GM19397 (cell line): ENCODE results near the gene MFSD12.

Experiments
- ATAC-seq: cut with Tn5 transposase; IDR thresholded peaks from one replicate; pipeline ENCODE4 v1.9.1; 2021; ENCODE audit warnings: mild to moderate bottlenecking, moderate library complexity; ENCODE audit not compliant: unreplicated experiment

Gene MFSD12

DNA sequence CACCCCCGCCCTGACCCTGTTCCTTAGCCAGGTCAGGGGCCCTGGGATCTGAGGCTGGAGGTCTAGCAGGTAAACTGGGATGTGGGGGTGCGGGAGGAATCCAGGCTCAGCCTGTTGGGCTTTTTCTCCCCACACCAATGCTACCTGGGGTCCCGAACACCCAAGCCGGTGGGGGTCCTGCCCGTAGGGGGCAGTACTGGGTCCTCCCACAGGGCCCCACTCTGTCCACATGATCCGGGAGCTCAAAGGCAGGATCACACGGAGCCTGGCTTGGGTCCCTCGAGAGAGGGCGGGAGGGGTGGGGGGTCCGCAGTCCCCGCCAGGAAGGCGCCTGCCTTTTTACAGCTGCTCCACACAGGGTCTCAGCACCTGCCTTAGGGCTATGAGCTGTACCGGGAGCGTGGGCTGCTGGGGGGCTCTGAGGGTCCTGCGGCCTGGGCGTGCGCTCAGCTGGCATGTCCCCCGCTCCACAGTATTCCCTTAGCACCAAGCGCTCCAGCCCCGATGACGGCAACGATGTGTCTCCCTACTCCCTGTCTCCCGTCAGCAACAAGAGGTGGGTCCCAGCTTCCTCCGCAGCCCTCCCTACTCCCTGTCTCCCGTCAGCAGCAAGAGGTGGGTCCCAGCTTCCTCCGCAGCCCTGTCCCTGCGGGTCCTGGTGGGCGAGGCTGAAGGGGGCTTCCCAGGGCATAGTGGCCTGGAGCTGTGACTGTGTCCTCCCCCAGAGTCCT, 30.7 kb downstream of the MFSD12 start:
- no peak for ATAC-seq

DNA sequence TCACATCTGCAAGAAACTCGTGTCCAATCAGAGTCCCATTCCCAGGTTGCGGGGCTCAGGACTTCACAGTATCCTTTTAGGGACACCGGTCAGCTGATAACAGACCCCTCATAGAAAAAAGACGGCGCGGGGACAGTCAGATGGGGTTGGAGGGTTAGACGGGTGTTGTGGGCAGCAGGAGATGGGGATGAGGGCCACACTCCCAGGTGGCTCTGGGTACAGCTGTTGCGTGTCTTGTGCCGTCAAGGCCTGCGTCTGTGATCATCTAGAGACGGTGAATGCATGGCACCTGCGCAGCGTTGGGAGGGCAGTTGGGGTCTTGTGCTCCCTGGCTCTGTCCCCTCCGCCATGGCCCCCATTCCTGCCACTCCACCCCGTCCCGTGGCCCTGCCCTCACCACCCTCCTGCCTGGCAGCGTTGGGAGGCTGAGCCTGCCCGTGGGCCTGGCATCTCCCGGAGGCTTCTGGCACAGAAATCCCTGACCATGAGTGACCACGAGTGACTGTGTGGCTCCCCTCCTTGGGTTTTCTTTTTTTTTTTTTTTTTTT, 32.4 kb downstream of the MFSD12 start:
- ATAC-seq: no peak

GRCh38 chr19:3524078-3524842, 33.1 kb downstream of the MFSD12 start:
- ATAC-seq: no peak

- no peak for ATAC-seq
These were observed 33.9 kb downstream of the MFSD12 start for GRCh38 chr19:3523361-3524077.

- no peak for ATAC-seq
These were observed 34.7 kb downstream of the MFSD12 start for GRCh38 chr19:3522421-3523360.

- ATAC-seq: no peak
These were observed 36.3 kb downstream of the MFSD12 start for GRCh38 chr19:3521104-3521445.

- no peak for ATAC-seq
These were observed 37.0 kb downstream of the MFSD12 start for GRCh38 chr19:3520166-3521103.

DNA sequence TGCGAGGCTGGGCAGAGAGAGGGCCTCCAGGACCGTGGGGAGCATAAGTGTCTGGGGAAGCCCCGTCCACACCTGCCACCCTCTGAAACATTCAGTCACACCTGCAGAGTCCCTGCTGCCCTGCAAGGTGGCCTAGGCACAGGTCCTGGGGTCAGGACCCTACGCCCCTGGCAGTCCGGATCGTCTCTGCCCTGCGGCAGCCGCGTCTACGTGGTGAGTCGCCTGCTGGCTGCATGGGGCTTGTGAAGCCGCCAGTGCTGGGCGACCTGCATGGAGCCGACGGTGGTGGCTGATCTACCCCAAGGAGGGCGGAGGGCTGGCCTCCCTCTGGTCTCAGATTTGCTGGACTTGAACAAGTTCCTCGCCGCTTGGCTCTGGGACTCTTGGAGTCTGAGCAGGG, 38.3 kb downstream of the MFSD12 start:
- ATAC-seq: no peak

GRCh38 chr19:3518659-3519058, 38.7 kb downstream of the MFSD12 start:
- no peak for ATAC-seq

DNA sequence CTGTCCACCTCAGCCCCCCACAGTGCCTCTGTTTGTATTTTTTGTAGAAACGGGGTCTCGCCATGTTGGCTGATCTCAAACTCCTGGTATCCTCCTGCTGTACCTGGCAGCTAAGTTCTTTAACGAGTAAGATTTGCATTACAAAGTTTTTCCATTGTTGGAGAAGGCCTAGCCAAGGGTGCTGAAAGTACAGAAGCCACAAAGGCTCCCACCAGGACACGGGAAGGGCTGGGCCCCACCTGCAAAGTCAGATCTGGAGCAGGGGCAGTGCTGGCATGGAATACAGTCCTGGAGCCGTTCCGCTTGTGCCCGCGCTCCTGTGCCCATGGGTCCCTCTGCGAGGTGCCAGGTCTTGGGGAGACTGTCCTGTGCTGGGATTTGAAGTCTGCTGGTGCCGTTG, 39.1 kb downstream of the MFSD12 start:
- ATAC-seq: no peak

GRCh38 chr19:3517638-3518037, 39.7 kb downstream of the MFSD12 start:
- no peak for ATAC-seq

- ATAC-seq: no peak
These were observed 40.6 kb downstream of the MFSD12 start for GRCh38 chr19:3516675-3517207.

DNA sequence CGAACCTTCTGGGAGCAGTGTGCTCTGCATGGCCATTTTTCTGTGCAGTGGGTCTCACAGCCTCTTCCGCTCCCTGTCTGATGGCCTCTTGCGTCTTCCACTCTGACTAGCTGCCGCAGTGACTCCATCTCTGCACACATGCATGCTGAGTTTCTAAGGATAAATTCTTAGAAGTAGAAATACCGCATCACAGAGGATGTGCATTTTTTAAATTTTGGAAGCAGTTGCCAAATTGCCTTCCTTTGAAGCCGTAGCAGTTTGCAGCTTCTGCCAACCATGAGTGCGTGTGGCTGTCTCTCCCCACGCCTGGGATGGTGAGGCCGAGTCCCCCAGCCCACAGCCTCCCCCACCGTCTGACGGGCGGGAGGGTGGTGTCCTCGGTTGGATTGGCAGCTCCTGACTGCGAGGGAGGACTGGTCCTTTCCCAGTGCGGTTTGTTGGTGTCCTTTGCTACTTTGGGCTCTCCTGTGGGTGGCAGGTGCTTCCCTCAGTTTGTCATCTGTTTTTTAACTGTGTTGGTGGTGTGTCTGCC, 41.4 kb downstream of the MFSD12 start:
- ATAC-seq: no peak

GRCh38 chr19:3514930-3515329, 42.5 kb downstream of the MFSD12 start:
- no peak for ATAC-seq

DNA sequence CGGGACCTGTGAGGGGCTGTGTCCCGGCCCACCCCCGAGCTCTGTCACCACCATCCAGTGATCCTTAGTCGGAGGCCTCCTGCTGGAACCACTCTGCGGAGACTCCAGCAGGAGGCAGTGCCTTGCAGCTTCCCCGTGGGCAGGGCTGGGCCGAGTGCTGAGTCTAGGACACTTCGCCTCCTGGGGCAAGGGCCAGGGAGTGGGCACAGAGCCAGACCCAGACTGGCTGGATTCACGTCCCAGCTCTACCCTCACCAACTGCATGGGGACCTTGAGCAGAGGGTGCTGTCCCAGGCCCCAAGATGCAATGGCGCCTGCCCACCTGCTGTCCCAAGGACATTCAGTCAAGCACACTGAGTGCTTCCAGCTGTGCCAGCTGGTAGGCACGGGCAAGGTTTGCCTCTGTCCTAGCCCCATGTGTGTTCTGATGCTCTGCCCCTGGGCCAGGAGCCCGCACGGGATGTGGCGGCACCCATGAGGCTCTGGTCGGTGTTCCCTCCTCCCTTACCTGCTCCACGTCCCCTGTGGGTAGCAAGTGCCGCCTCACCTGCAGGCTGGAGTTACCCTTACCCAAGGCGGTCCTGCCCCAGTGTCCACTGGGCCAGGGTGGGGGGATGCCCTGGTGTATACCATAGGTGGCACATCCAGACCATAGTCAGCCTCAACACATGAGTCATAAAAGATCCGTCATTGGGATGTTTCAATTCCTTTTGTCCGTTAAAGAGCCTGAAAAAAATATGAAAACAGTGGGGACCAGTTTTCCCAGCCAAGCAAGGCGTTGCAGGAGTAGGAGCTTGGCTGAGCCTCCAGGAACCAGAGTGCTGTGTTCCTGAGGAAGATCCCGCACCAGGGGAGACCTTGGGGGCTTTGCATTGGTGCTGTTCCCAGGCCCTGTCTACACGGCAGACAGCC, 43.9 kb downstream of the MFSD12 start:
- ATAC-seq: no peak

- ATAC-seq: no peak
These were observed 44.7 kb downstream of the MFSD12 start for GRCh38 chr19:3512562-3513228.

DNA sequence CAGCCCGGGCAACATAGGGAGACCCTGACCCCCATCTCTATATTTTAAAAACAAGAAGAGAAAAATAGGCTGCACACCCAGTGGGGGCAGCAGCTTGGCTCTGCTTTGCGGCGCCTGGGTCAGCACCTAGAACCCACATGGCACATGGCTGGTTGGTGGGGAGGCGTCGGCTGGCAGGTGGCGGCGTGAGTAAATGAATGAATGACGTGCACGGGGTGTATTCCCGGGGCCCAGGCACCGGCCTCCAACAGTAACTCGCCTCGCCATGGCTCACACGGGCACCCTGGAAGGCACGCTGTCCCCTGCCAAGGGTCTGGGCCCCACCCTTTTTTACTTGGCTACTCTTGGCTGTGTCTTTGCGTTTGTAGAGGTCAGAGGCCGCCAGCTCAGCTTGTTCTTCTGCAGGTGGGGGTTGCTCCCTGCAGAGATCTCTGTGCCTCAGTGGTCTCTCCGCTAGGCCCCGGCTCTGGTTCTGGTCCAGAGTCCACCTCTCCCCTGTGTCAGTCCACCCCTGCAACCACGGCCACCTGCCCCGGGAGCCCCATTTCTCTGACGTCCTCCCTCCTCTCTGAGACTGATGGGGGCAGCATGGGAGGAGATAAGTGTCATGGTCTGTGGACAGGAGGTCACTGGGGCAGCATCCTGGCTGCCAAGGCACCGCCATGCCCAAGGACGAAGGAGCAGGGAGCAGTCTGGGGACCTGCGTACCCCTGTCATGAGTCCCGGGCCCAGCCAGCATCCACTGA, 45.7 kb downstream of the MFSD12 start:
- no peak for ATAC-seq
